Ovary (tissue), 3 donors: ENCODE measurements around the gene SUGT1.

Experiments
- EP300 ChIP-seq: sonication (generic); formaldehyde crosslinking; IDR thresholded peaks from one replicate; pipeline ENCODE4 v1.6.1; 2017; ENCODE audit warnings: antibody characterized with exemption
- TF ChIP-seq, protein P1 (sequence below), 3 donors: fragments of 450-650 bp in 2 of 3; fragments of 200-600 bp in 1 of 3; IDR thresholded peaks; one replicate each; pipeline versions ENCODE4 v1.5.1 to v1.8.0; 2016 to 2022; ENCODE audit warnings: antibody characterized with exemption in 3 of 3, mild to moderate bottlenecking in 1 of 3
- donor health status: DM: no; HTN: no; CAD: no.

DNA sequence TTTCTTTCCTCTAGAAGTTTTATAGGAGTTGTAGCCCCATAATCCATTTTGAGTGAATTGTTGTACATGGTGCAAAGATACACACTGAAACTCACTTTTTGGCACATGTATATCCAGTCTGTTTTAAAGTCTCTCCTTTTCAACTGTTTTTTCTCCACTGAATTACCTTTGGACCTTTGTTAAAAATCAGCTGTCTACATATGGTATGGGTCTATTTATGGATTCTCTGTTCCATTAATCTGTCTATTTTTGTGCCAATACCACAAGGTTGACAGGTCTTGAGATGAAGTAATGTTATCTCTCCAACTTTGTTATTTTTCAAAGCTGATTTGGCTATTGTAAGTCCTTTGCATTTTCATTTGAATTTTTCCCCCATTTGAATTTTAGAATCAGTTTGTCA is 5.7 kb upstream of the SUGT1 start:
- TF ChIP-seq, protein P1, sequence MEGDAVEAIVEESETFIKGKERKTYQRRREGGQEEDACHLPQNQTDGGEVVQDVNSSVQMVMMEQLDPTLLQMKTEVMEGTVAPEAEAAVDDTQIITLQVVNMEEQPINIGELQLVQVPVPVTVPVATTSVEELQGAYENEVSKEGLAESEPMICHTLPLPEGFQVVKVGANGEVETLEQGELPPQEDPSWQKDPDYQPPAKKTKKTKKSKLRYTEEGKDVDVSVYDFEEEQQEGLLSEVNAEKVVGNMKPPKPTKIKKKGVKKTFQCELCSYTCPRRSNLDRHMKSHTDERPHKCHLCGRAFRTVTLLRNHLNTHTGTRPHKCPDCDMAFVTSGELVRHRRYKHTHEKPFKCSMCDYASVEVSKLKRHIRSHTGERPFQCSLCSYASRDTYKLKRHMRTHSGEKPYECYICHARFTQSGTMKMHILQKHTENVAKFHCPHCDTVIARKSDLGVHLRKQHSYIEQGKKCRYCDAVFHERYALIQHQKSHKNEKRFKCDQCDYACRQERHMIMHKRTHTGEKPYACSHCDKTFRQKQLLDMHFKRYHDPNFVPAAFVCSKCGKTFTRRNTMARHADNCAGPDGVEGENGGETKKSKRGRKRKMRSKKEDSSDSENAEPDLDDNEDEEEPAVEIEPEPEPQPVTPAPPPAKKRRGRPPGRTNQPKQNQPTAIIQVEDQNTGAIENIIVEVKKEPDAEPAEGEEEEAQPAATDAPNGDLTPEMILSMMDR (IDR thresholded peaks at IDR 0.05) = no peak
- no peak for TF ChIP-seq EP300
